Measurements from ENCODE around the gene ARIH1. TPM values are rescaled to one million over a fixed set of nuclear protein-coding genes. Genes with fewer than 3 reads are reported as not detected.

Gene ARIH1
- total RNA-seq, 1 experiment from 2014 or later = 36.6 TPM

DNA sequence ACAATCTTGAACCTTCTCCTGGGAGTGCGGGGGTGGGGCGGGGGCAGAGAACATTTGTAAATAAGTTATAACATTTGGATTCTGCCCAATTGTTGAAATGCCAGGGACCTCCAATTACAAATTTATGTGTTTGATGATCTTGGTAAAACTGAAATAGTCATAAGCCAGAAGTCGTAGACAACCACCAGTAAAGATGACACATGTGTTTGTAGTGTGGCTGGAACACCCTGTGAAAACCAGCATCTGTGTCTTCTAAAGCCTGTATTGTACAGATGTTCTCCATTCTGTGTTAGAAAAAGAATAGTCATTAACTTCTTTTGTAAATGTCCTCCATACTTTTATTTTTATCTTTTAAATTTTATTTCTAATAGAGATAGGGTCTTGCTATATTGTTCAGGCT lies 61.8 kb downstream of the ARIH1 start:
- Histone ChIP-seq H3K27me3 (replicated peaks) (no peaks in the 10 kb centered on the region), H3K4me3 (no peak overlapping the region), H3K36me3 (peaks cover 15% of the 10 kb centered on the region; the same call in 1 of the 2 replicates), H3K4me1 (replicated peaks) (no peaks in the 10 kb centered on the region), H3K27ac (no peak overlapping the region), H3K9me3 (replicated peaks) (no peaks in the 10 kb centered on the region; the same call in 1 of the 2 replicates)
- no peak for DNase-seq (ENCODE audit: low read depth in 1 of 2, low spot score in 2 of 2)

DNA sequence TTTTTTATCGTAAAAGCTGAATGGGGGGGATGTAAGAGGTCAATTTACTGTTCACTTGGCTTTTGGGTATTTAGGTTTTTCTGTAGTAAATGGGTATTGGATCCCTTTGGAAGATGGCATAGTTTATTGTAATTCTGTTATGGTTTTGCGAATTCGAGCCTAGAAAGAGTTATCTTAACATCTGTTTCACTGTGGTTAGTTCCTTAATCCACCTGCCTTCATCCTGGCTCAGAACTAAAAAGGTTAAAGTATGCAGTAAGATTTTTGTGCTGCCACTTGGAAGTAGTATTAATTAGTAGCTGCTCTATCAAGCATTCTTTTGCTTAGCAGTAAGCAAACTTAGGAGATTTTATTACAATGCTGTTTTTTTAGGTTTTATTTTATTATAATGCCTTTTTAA lies 62.4 kb downstream of the ARIH1 start:
- Histone ChIP-seq H3K4me3 (no peak overlapping the region), H3K27me3 (replicated peaks) (no peaks in the 10 kb centered on the region), H3K36me3 (peaks cover 15% of the 10 kb centered on the region; the same call in 1 of the 2 replicates), H3K27ac (no peak overlapping the region), H3K9me3 (replicated peaks) (no peaks in the 10 kb centered on the region; the same call in 1 of the 2 replicates), H3K4me1 (replicated peaks) (no peaks in the 10 kb centered on the region)
- DNase-seq (ENCODE audit: low read depth in 1 of 2, low spot score in 2 of 2) = no peak

DNA sequence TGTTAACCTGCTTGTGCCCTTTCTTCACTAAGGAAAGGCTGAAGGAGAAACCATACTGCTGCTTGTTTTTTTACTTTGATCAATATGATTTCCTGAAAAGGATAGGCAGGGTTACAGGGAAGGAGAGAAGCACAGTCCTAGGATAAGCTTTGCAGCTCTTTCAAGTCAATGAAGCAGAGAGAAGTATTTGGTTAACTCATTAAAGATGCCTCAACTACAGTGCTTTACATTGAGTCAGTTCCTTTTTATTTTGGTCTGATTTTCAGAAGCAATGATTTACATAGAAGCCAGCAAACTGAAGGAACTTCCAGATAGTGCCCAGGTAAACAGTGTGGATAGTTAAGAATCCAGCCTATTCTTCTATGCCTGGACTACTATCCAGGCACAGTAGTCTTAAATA lies 64.8 kb downstream of the ARIH1 start:
- Histone ChIP-seq H3K4me3 (no peak overlapping the region), H3K27ac (no peak overlapping the region), H3K27me3 (replicated peaks) (no peaks in the 10 kb centered on the region), H3K4me1 (replicated peaks) (no peaks in the 10 kb centered on the region), H3K36me3 (peaks cover 15% of the 10 kb centered on the region; the same call in 1 of the 2 replicates), H3K9me3 (replicated peaks) (no peaks in the 10 kb centered on the region; the same call in 1 of the 2 replicates)
- no peak for DNase-seq (ENCODE audit: low read depth in 1 of 2, low spot score in 2 of 2)

- H3K36me3 ChIP-seq = peaks cover 23% of the 10 kb centered on the region; the same call in 1 of the 2 replicates
- DNase-seq (ENCODE audit: low read depth in 1 of 2, low spot score in 2 of 2) = no peak
- H3K9me3 ChIP-seq (replicated peaks) = no peaks in the 10 kb centered on the region; the same call in 1 of the 2 replicates
- H3K4me1 ChIP-seq (replicated peaks) = no peaks in the 10 kb centered on the region
- no peak overlapping the region for H3K27ac ChIP-seq
- H3K4me3 ChIP-seq = no peak overlapping the region
- no peaks in the 10 kb centered on the region for H3K27me3 ChIP-seq (replicated peaks)
Observed at GRCh38 chr15:72540606-72541237, 66.6 kb downstream of the ARIH1 start.

- Histone ChIP-seq H3K27me3 (replicated peaks) (no peaks in the 10 kb centered on the region), H3K4me1 (replicated peaks) (no peaks in the 10 kb centered on the region), H3K9me3 (replicated peaks) (no peaks in the 10 kb centered on the region; the same call in 1 of the 2 replicates), H3K36me3 (peaks cover 29% of the 10 kb centered on the region; the same call in 1 of the 2 replicates), H3K4me3 (no peak overlapping the region), H3K27ac (no peak overlapping the region)
- no peak for DNase-seq (ENCODE audit: low read depth in 1 of 2, low spot score in 2 of 2)
Observed at GRCh38 chr15:72541674-72542073, 67.5 kb downstream of the ARIH1 start.

DNA sequence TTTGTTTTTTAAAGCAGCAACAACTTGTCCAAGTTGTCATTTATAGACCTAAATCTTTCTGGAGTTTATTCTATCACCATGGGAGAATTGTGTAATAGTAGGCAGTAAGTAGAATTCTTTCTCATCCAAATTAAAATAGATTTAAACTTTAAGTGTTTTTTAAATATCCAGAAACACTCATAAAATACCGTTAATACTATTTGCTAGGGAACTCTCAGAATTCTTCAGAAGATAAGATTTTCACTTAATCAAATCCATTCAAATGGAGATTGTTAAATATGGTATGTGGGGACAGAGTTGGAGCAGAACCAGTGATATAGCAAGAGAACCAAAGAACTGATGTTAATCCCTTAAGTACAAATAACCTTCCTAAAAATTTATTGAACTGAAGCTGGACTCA lies 71.0 kb downstream of the ARIH1 start:
- DNase-seq (ENCODE audit: low read depth in 1 of 2, low spot score in 2 of 2) = no peak
- Histone ChIP-seq H3K4me1 (replicated peaks) (no peaks in the 10 kb centered on the region), H3K36me3 (peaks cover 29% of the 10 kb centered on the region), H3K27me3 (replicated peaks) (no peaks in the 10 kb centered on the region), H3K4me3 (no peak overlapping the region), H3K9me3 (replicated peaks) (no peaks in the 10 kb centered on the region; the same call in 1 of the 2 replicates), H3K27ac (no peak overlapping the region)

DNA sequence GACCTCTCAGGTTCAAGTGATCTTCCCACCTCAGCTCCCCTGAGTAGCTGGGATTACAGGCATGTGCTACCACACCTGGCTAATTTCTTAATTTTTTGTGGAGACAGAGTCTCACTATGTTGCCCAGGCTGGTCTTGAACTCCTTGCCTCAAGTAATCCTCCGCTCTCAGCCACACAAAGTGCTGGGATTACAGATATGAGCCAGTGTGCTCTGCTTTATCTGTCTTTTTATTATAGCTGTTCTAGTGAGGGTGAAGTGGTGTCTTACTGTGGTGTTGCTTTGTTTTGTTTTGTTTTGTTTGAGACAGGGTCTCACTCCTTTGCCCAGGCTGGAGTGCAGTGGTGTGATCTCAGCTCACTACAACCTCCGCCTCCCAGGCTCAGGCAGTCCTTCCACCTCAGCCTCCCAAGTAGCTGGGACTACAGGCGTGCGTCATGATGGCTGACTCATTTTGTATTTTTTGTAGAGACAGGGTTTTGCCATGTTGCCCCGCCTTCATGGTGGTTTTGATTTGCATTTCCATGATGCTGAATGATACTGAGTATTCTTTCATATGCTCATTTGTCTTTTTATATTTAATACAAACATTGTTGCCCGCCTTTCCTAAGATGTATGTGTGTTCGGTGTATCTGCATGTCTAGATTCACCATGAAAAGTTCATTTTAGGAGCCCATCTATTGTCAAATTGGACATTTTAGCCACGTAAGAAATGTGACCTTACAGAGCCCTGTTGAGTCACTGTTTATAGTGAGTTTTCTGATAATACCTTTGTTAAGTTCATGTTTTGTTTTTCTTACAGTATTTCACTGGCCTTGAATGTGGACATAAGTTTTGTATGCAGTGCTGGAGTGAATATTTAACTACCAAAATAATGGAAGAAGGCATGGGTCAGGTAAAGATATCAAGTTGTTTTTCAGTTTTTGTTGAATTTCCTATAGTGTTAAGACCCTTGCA lies 80.6 kb downstream of the ARIH1 start:
- H3K36me3 ChIP-seq = peaks cover 25% of the 10 kb centered on the region
- no peaks in the 10 kb centered on the region for H3K27me3 ChIP-seq (replicated peaks)
- no peaks in the 10 kb centered on the region for H3K9me3 ChIP-seq (replicated peaks)
- H3K4me3 ChIP-seq = no peak overlapping the region
- H3K4me1 ChIP-seq (replicated peaks) = peaks cover 15% of the 10 kb centered on the region
- peak overlapping the region; percentile 63 for H3K27ac ChIP-seq
- DNase-seq (ENCODE audit: low read depth in 1 of 2, low spot score in 2 of 2) = peak; percentile 78 to 86

DNA sequence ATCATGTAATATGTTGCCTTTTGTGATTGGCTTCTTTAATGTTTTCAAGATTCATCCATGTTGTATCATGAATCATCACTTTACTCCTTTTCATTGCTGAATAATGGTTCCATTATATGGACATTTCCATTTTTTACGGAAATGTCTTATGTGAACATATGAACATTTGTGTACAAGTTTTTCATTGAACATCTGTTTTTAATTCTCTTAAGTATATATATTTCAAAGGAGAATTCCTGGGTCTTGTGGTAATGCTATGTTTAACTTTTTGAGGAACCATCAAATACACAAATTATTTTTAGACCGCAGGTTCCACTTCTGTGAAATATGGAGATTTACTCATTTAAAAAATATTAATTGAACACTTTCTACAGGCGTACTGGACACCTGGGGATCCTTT lies 85.7 kb downstream of the ARIH1 start:
- H3K27me3 ChIP-seq (replicated peaks) = no peaks in the 10 kb centered on the region
- H3K9me3 ChIP-seq (replicated peaks) = no peaks in the 10 kb centered on the region
- no peak overlapping the region for H3K4me3 ChIP-seq
- H3K27ac ChIP-seq = no peak overlapping the region
- DNase-seq (ENCODE audit: low read depth in 1 of 2, low spot score in 2 of 2) = no peak
- peaks cover 8% of the 10 kb centered on the region for H3K4me1 ChIP-seq (replicated peaks)
- peaks cover 53% of the 10 kb centered on the region for H3K36me3 ChIP-seq

- Histone ChIP-seq H3K27ac (no peak overlapping the region), H3K27me3 (replicated peaks) (no peaks in the 10 kb centered on the region), H3K4me1 (replicated peaks) (peaks cover 2% of the 10 kb centered on the region), H3K4me3 (no peak overlapping the region), H3K9me3 (replicated peaks) (no peaks in the 10 kb centered on the region), H3K36me3 (peaks cover 55% of the 10 kb centered on the region)
- DNase-seq (ENCODE audit: low read depth in 1 of 2, low spot score in 2 of 2) = no peak
Observed at GRCh38 chr15:72560458-72560857, 86.3 kb downstream of the ARIH1 start.

DNA sequence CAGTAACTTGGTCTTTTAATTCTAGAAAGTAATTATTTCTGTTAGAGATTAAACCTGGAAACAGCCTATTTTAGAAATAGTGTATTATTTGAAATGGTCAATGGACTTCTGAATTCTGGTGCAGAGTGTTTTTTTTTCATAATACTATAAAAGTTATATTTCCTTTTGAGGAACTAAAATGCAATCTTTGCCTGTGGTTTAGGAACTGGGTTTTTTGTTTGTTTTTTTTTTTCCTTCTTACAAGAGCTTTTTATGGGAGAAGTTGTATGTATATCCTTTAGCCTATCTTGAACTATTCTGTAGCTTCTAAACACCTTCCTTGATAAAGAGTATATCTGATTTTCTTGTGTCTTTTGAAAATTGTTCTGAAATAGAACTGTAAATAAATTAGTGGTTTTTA lies 88.3 kb downstream of the ARIH1 start:
- H3K36me3 ChIP-seq = peaks cover 61% of the 10 kb centered on the region
- H3K27me3 ChIP-seq (replicated peaks) = no peaks in the 10 kb centered on the region
- no peak for DNase-seq (ENCODE audit: low read depth in 1 of 2, low spot score in 2 of 2)
- no peaks in the 10 kb centered on the region for H3K9me3 ChIP-seq (replicated peaks)
- no peak overlapping the region for H3K27ac ChIP-seq
- H3K4me1 ChIP-seq (replicated peaks) = no peaks in the 10 kb centered on the region
- no peak overlapping the region for H3K4me3 ChIP-seq

DNA sequence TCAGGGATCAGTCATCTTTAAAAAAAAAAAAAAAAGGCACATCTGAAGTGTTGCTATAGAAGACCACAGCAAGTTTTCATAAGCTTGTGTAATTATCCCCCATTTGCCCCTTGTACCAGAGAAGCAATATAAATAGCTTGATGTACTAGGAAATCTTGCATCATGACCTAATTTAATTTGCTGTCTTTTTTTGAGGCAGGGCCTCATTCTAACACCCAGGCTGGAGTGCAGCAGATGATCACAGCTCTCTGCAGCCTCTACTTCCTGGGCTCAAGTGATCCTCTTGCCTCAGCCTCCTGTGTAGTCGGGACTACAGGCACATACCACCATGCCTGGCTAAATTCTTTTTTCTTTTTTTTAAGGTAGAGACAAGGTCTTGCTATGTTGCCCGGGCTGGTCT lies 88.7 kb downstream of the ARIH1 start:
- H3K36me3 ChIP-seq = peaks cover 62% of the 10 kb centered on the region
- H3K9me3 ChIP-seq (replicated peaks) = no peaks in the 10 kb centered on the region
- no peaks in the 10 kb centered on the region for H3K27me3 ChIP-seq (replicated peaks)
- H3K27ac ChIP-seq = no peak overlapping the region
- H3K4me3 ChIP-seq = no peak overlapping the region
- DNase-seq (ENCODE audit: low read depth in 1 of 2, low spot score in 2 of 2) = no peak
- H3K4me1 ChIP-seq (replicated peaks) = no peaks in the 10 kb centered on the region

- H3K9me3 ChIP-seq (replicated peaks) = no peaks in the 10 kb centered on the region
- H3K4me1 ChIP-seq (replicated peaks) = no peaks in the 10 kb centered on the region
- H3K36me3 ChIP-seq = peaks cover 55% of the 10 kb centered on the region
- no peaks in the 10 kb centered on the region for H3K27me3 ChIP-seq (replicated peaks)
- H3K4me3 ChIP-seq = no peak overlapping the region
- no peak for DNase-seq (ENCODE audit: low read depth in 1 of 2, low spot score in 2 of 2)
- no peak overlapping the region for H3K27ac ChIP-seq
Observed at GRCh38 chr15:72564091-72564490, 90.0 kb downstream of the ARIH1 start.

DNA sequence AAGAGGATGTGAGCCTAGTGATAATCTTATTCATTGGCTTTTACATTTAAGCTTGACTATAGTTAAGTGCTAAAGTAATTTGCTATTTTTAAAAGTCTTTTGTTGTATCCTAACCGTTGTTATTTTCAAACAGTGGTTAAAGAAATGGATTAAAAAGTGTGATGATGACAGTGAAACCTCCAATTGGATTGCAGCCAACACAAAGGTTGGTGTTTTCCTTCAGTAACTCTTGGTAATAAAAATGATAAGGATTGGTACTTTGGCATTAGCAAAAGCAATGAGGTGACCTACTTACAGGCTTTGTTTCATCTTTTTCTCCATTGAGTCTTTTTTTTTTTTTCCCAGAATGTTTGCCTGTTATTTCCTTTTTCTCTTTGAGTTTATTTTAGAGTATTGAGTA lies 92.8 kb downstream of the ARIH1 start:
- Histone ChIP-seq H3K27me3 (replicated peaks) (no peaks in the 10 kb centered on the region), H3K36me3 (peaks cover 72% of the 10 kb centered on the region)
- DNase-seq (ENCODE audit: low read depth in 1 of 2, low spot score in 2 of 2) = no peak

DNA sequence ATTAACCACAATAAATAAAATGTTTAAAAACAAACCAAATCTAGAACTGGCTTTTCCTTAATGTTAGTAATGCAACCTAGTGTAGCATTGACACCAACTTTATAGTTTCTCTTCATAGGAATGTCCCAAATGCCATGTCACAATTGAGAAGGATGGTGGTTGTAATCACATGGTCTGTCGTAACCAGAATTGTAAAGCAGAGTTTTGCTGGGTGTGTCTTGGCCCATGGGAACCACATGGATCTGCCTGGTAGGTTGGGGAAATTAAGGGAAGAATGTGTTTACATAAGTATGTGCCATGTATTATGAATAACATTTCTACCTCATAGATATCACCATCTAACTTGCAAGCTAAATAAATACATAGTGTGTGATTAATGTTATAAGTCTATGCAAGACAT lies 95.9 kb downstream of the ARIH1 start:
- Histone ChIP-seq H3K9me3 (replicated peaks) (no peaks in the 10 kb centered on the region), H3K27ac (no peak overlapping the region), H3K4me1 (replicated peaks) (no peaks in the 10 kb centered on the region), H3K36me3 (peaks cover 69% of the 10 kb centered on the region), H3K27me3 (replicated peaks) (no peaks in the 10 kb centered on the region), H3K4me3 (no peak overlapping the region)
- no peak for DNase-seq (ENCODE audit: low read depth in 1 of 2, low spot score in 2 of 2)

More for the DNA sequence above, 92.8 kb downstream of the ARIH1 start:
- no peak overlapping the region for H3K27ac ChIP-seq
- H3K9me3 ChIP-seq (replicated peaks) = no peaks in the 10 kb centered on the region
- H3K4me3 ChIP-seq = no peak overlapping the region
- no peaks in the 10 kb centered on the region for H3K4me1 ChIP-seq (replicated peaks)
